Psoas muscle (tissue), 8 donors: ENCODE results near the gene BFAR. TPM values are rescaled to one million over a fixed set of nuclear protein-coding genes. Genes with fewer than 3 reads are reported as not detected.
A peak's percentile ranks its signal among the peaks of the same experiment; 100 is the strongest.

Experiments
- ATAC-seq, 4 donors: fragments of 200-7000 bp; cut with Tn5 transposase; one replicate each; pipeline ENCODE4 v1.9.1; 2020; ENCODE audit warnings: moderate library complexity in 3 of 4, mild to moderate bottlenecking in 2 of 4
- DNase-seq, 2 donors: peaks; one replicate each; pipeline ENCODE4 v3.0.0-alpha.2; 2020
- H3K27ac ChIP-seq: fragments of 200-600 bp; one replicate; pipeline ENCODE4 v1.8.0; 2022
- H3K27me3 ChIP-seq, 3 donors: fragments of 200-600 bp in 1 of 3; one replicate each; pipeline versions ENCODE4 v1.6.1 to v1.8.0; 2013 to 2022; ENCODE audit warnings: low read length in 2 of 3, mild to moderate bottlenecking in 2 of 3, moderate library complexity in 1 of 3; ENCODE audit not compliant: insufficient read depth in 3 of 3
- H3K36me3 ChIP-seq, 2 donors: fragments of 200-600 bp in 1 of 2; one replicate each; pipeline versions ENCODE4 v1.6.1 to v1.8.0; 2013 to 2022; ENCODE audit warnings: low read depth in 1 of 2, mild to moderate bottlenecking in 1 of 2, moderate library complexity in 1 of 2; ENCODE audit not compliant: insufficient read depth in 1 of 2
- H3K4me1 ChIP-seq: fragments of 200-600 bp; one replicate; pipeline ENCODE4 v1.8.0; 2022
- H3K4me3 ChIP-seq: fragments of 200-600 bp; one replicate; pipeline ENCODE4 v1.8.0; 2022; ENCODE audit warnings: mild to moderate bottlenecking
- H3K9me3 ChIP-seq: fragments of 200-600 bp; one replicate; pipeline ENCODE4 v1.8.0; 2022
- WGBS, 3 donors: extraction: QIAGEN DNeasy Blood & Tissue Kit; methylation state at CpG; one replicate each; pipeline versions ENCODE4 v1.1.6 to v1.1.7; 2013; 5-methylcytosine and 5-hydroxymethylcytosine counted together
- intact Hi-C, 2 donors: fragments of 100-400 bp; cut with DNase I; formaldehyde crosslinking; loops; one replicate each; pipeline versions ENCODE4 v1.11.0 to v1.14.2; 2022
- polyA plus RNA-seq, 3 donors: library from polyadenylated mRNA; stranded (reverse); fragments of 200-250 nt; gene quantifications; one replicate each; pipeline ENCODE4 v1.2.3, GENCODE V29; 2013
- total RNA-seq, 4 donors: library from RNA; stranded (reverse); fragmentation: NEBNext Ultra II Directional in 2 of 4; extraction: Animal tissue kit (Norgen Biotek cat#: 25700) in 2 of 4; gene quantifications; one replicate each; pipeline versions ENCODE4 v1.2.1 to v1.2.4, GENCODE V29; 2021 to 2023
- TF ChIP-seq, protein P1 (sequence below): fragments of 200-600 bp; IDR thresholded peaks from one replicate; pipeline ENCODE4 v1.8.0; 2022; ENCODE audit warnings: antibody characterized with exemption
- donor health status: healthy with polysubstance abuse.
- donor health status: DM: no; HTN: no; CAD: no; lungs with moderate emphysema.
- donor health status: Bipolar disorder and iron deficiency.
- donor health status: healthy.
- donor health status: DM: yes; HTN: yes; CAD: no.
- donor health status: DM: no; HTN: no; CAD: no.
- donor health status: DM: no; HTN: no; CAD: no.
- donor health status: DM: yes; HTN: yes; CAD: no.

Gene BFAR
- total and polyA plus RNA-seq, 7 donors, result 36.0 to 63.7 (median 53.6) TPM

- intact Hi-C loops, result no loop called here
- no peak overlapping the region for H3K27ac ChIP-seq
- no peaks in the 10 kb centered on the region for H3K9me3 ChIP-seq
- peaks cover 5 to 94% of the 10 kb centered on the region in 2 donors for H3K36me3 ChIP-seq
- TF ChIP-seq, protein P1, sequence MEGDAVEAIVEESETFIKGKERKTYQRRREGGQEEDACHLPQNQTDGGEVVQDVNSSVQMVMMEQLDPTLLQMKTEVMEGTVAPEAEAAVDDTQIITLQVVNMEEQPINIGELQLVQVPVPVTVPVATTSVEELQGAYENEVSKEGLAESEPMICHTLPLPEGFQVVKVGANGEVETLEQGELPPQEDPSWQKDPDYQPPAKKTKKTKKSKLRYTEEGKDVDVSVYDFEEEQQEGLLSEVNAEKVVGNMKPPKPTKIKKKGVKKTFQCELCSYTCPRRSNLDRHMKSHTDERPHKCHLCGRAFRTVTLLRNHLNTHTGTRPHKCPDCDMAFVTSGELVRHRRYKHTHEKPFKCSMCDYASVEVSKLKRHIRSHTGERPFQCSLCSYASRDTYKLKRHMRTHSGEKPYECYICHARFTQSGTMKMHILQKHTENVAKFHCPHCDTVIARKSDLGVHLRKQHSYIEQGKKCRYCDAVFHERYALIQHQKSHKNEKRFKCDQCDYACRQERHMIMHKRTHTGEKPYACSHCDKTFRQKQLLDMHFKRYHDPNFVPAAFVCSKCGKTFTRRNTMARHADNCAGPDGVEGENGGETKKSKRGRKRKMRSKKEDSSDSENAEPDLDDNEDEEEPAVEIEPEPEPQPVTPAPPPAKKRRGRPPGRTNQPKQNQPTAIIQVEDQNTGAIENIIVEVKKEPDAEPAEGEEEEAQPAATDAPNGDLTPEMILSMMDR, result no peak
- DNase-seq (no peak), ATAC-seq (no peak)
- H3K27me3 ChIP-seq, result no peaks in the 10 kb centered on the region
- H3K4me1 ChIP-seq, result no peaks in the 10 kb centered on the region
- WGBS, 3 donors, result 97 to 98% (median 97%) methylated on average over 14 of the region's 14 CpGs
- H3K4me3 ChIP-seq, result no peak overlapping the region
Measured at GRCh38 chr16:14611660-14612059, 21.1 kb upstream of the BFAR start.

DNA sequence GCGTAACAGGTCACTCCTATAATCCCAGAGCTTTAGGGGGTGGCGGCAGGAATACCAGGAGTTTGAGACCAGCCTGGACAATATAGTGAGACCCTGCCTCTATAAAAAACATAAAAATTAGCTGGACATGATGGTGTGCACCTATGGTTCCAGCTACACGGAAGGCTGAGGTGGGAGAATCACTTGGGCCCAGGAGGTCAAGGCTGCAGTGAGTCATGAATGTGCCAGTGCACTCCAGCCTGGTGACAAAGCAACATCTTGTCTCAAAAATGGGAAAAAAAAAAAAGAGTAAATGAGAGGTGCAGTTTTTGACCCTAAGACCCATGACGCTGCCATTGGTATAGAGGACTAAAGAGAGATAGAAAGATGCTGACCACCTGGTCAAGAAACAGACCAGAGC, 18.8 kb upstream of the BFAR start:
- Histone ChIP-seq H3K4me3 (no peak overlapping the region), H3K4me1 (no peaks in the 10 kb centered on the region), H3K9me3 (no peaks in the 10 kb centered on the region), H3K27me3 (no peaks in the 10 kb centered on the region), H3K27ac (no peak overlapping the region), H3K36me3 (peaks cover 7 to 91% of the 10 kb centered on the region in 2 donors)
- TF ChIP-seq, protein P1, result no peak
- WGBS, 3 donors, result 97 to 99% (median 98%) methylated on average over 4 of the region's 4 CpGs
- ATAC-seq, result no peak
- intact Hi-C loops, result no loop called here
- no peak for DNase-seq

DNA sequence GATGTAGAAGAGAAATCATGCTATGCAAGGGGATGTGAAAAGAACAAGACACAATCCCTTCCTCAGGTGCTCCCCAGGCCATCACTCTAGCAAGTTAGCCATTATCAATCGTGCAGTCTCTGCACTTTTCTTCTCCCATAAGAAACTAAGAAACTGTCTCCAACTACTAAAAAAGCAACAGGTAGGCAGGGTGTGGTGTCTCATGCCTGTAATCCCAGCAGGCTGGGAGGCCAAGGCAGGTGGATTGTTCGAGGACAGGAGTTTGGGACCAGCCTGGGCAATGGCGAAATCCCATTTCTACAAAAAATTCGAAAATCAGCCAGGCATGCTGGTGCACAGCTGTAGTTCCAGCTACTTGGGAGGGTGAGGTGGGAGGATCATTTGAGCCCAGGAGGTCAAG, 16.5 kb upstream of the BFAR start:
- ATAC-seq, result no peak
- 92 to 93% (median 92%) methylated on average over 4 of the region's 4 CpGs for WGBS, 3 donors
- no peak overlapping the region for H3K4me3 ChIP-seq
- H3K4me1 ChIP-seq, result no peaks in the 10 kb centered on the region
- intact Hi-C loops, result no loop called here
- H3K36me3 ChIP-seq, result peaks cover 5 to 87% of the 10 kb centered on the region in 2 donors
- no peak overlapping the region for H3K27ac ChIP-seq
- no peaks in the 10 kb centered on the region for H3K27me3 ChIP-seq
- no peaks in the 10 kb centered on the region for H3K9me3 ChIP-seq
- DNase-seq, result no peak
- TF ChIP-seq, protein P1, result no peak

DNA sequence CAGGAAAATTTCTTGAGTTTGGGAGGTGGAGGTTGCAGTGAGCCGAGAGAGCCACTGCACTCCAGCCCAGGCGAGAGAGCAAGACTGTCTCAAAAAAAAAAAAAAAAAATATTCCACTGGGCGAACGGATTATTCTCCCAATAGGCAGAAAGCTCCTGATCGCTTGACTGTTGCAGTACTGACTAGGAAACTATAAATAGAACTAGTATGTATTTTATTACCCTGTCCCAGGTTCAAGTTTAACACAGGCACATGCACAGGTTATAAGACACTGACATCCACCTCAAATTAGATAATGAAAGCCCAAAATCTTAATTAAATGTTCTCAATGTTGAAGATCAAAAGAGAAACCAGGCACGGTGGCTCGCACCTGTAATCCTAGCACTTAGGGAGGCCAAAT, 14.2 kb upstream of the BFAR start:
- intact Hi-C loops, result no loop called here
- TF ChIP-seq, protein P1, result no peak
- H3K4me1 ChIP-seq, result no peaks in the 10 kb centered on the region
- no peaks in the 10 kb centered on the region for H3K27me3 ChIP-seq
- no peak overlapping the region for H3K4me3 ChIP-seq
- no peak for DNase-seq
- peak in 2 of 4 donors; percentile 52 to 73 for ATAC-seq
- WGBS, 3 donors, result 62 to 85% (median 71%) methylated on average over 7 of the region's 7 CpGs
- H3K36me3 ChIP-seq, result peaks cover 5 to 92% of the 10 kb centered on the region in 2 donors
- no peak overlapping the region for H3K27ac ChIP-seq
- no peaks in the 10 kb centered on the region for H3K9me3 ChIP-seq

GRCh38 chr16:14627078-14627477, 5.7 kb upstream of the BFAR start:
- DNase-seq (no peak), ATAC-seq (no peak)
- intact Hi-C loops, result no loop called here
- 88 to 96% (median 93%) methylated on average over 4 of the region's 4 CpGs for WGBS, 3 donors
- Histone ChIP-seq H3K9me3 (no peaks in the 10 kb centered on the region), H3K4me1 (peaks cover 23% of the 10 kb centered on the region), H3K36me3 (peaks cover 0 to 69% of the 10 kb centered on the region in 2 donors), H3K27ac (no peak overlapping the region), H3K27me3 (no peaks in the 10 kb centered on the region), H3K4me3 (no peak overlapping the region)
- TF ChIP-seq, protein P1, result no peak
